CD4-positive, alpha-beta T cell treated with Interleukin-17A for 4 hours (primary cell): ENCODE measurements around the gene ZBTB7C.

Experiments
- DNase-seq: peaks from one replicate; pipeline ENCODE4 v3.0.0-alpha.2; 2020; ENCODE audit warnings: mixed read lengths

Gene ZBTB7C

GRCh38 chr18:48105317-48105716, 303.9 kb downstream of the ZBTB7C start:
- DNase-seq, result no peak

GRCh38 chr18:48104705-48105104, 304.5 kb downstream of the ZBTB7C start:
- no peak for DNase-seq

GRCh38 chr18:48100651-48101165, 308.5 kb downstream of the ZBTB7C start:
- no peak for DNase-seq

GRCh38 chr18:48100165-48100575, 309.0 kb downstream of the ZBTB7C start:
- no peak for DNase-seq

- DNase-seq, result no peak
Observed at GRCh38 chr18:48099481-48100164, 309.6 kb downstream of the ZBTB7C start.

- no peak for DNase-seq
Observed at GRCh38 chr18:48098538-48098937, 310.6 kb downstream of the ZBTB7C start.

- DNase-seq, result no peak
Observed at GRCh38 chr18:48098007-48098406, 311.2 kb downstream of the ZBTB7C start.

- no peak for DNase-seq
Observed at GRCh38 chr18:48095726-48096125, 313.5 kb downstream of the ZBTB7C start.

GRCh38 chr18:48093104-48093503, 316.1 kb downstream of the ZBTB7C start:
- no peak for DNase-seq

- no peak for DNase-seq
Observed at GRCh38 chr18:48091869-48092497, 317.2 kb downstream of the ZBTB7C start.

- no peak for DNase-seq
Observed at GRCh38 chr18:48090702-48091101, 318.5 kb downstream of the ZBTB7C start.

GRCh38 chr18:48090021-48090420, 319.2 kb downstream of the ZBTB7C start:
- no peak for DNase-seq

- no peak for DNase-seq
Observed at GRCh38 chr18:48085781-48086487, 323.2 kb downstream of the ZBTB7C start.

- no peak for DNase-seq
Observed at GRCh38 chr18:48084858-48085257, 324.3 kb downstream of the ZBTB7C start.

GRCh38 chr18:48084041-48084757, 325.0 kb downstream of the ZBTB7C start:
- DNase-seq, result no peak

- DNase-seq, result no peak
Observed at GRCh38 chr18:48080546-48080945, 328.6 kb downstream of the ZBTB7C start.

GRCh38 chr18:48079885-48080284, 329.3 kb downstream of the ZBTB7C start:
- no peak for DNase-seq

- DNase-seq, result no peak
Observed at GRCh38 chr18:48078448-48078847, 330.7 kb downstream of the ZBTB7C start.

- DNase-seq, result no peak
Observed at GRCh38 chr18:48077291-48077690, 331.9 kb downstream of the ZBTB7C start.

GRCh38 chr18:48076461-48076860, 332.7 kb downstream of the ZBTB7C start:
- DNase-seq, result no peak

- DNase-seq, result no peak
Observed at GRCh38 chr18:48075707-48076093, 333.5 kb downstream of the ZBTB7C start.

- no peak for DNase-seq
Observed at GRCh38 chr18:48074929-48075706, 334.1 kb downstream of the ZBTB7C start.
